ENCODE measurements around the gene PCGF2. TPM values are rescaled to one million over a fixed set of nuclear protein-coding genes. Genes with fewer than 3 reads are reported as not detected.

PCGF2 gene
- total and polyA plus RNA-seq, 9 of the 15 experiments (the other 6 are each of a cell fraction or from before 2014, with no cell fraction given), result 1.3 to 33.4 (median 7.0) TPM

GRCh38 chr17:38710985-38711384 lies 37.2 kb downstream of the PCGF2 start:
- H3K27me3 ChIP-seq (ENCODE audit: control insufficient read depth in 2 of 2, insufficient read depth in 2 of 2, low read length in 2 of 2), result no peaks in the 10 kb centered on the region
- WGBS (ENCODE audit: insufficient coverage, low coverage, missing lambda C conversion rate), result 49% methylated on average over 5 of the region's 5 CpGs
- peaks cover 8% of the 10 kb centered on the region; the same call in 1 of the 2 replicates for H4K20me1 ChIP-seq (replicated peaks; ENCODE audit: control insufficient read depth, insufficient read depth, low read length)
- no peak overlapping the region; the same call in 2 of the 3 replicates for H3K27ac ChIP-seq (ENCODE audit: extremely low read depth, low read depth, low read length)
- peaks cover 21% of the 10 kb centered on the region for H3K79me2 ChIP-seq (ENCODE audit: control insufficient read depth, insufficient read depth, low read length)
- H3K4me2 ChIP-seq (ENCODE audit: insufficient read depth, low read length), result peak overlapping the region; percentile 20
- in situ Hi-C loops (cut with MboI), result no loop called here
- ChIA-PET POLR2A (interaction anchor here (0.6 to 3.5 kb wide), 7 partner anchors 8 to 152 kb away, joined by 3 to 30 read pairs (median 6); no protein-coding TSS in a partner anchor), CTCF (ENCODE audit: low intra/inter-chr PET ratio) (no interaction called here)
- BruUV-seq (replicated peaks), result no TSS peak
- intact Hi-C loops (cut with micrococcal nuclease), result no loop called here
- peaks cover 35 to 57% of the 10 kb centered on the region in 2 experiments for H3K4me1 ChIP-seq (replicated peaks in 1 of 2; ENCODE audit: control insufficient read depth in 2 of 2, insufficient read depth in 2 of 2, low read length in 2 of 2)
- no peak overlapping the region for H3K4me3 ChIP-seq
- H3K9me3 ChIP-seq (replicated peaks; ENCODE audit: control insufficient read depth, insufficient read depth, low read depth, low read length), result no peaks in the 10 kb centered on the region
- 0 out of 2 replicates have a peak, but pooled peaks have one; percentile 24 for TF ChIP-seq VEZF1 (CRISPR knock-in tag; IDR thresholded peaks at IDR 0.05)
- peak; percentile 24 for TF ChIP-seq PRDM10 (IDR thresholded peaks at IDR 0.05; ENCODE audit: partially characterized antibody)
- no peak for TF ChIP-seq ZNF143 (CRISPR knock-in tag; IDR thresholded peaks at IDR 0.05)
- peak; percentile 52; the same call in 1 of the 2 replicates for TF ChIP-seq NR2C1 (IDR thresholded peaks at IDR 0.05)
- no peak for TF ChIP-seq NR2C1 (tag; IDR thresholded peaks at IDR 0.05)
- TF ChIP-seq NR2C2 (CRISPR knock-in tag; IDR thresholded peaks at IDR 0.05), result peak; percentile 56; the same call in 1 of the 2 replicates
- TF ChIP-seq NR2C2 (tag; IDR thresholded peaks at IDR 0.05), result peak; percentile 15; the same call in 1 of the 2 replicates
- TF ChIP-seq PRPF4 (IDR thresholded peaks at IDR 0.05; ENCODE audit: insufficient read depth, low read depth, low read length, poor library complexity, severe bottlenecking), result no peak
- H3K9me1 ChIP-seq (ENCODE audit: control insufficient read depth, insufficient read depth, low read length), result peaks cover 4% of the 10 kb centered on the region
- FAIRE-seq (no peak), DNase-seq (ENCODE audit: extremely low read depth in 1 of 4, low spot score in 3 of 4) (peak in 3 of 4 experiments; percentile 36 to 60 (median 59)), ATAC-seq (peak; percentile 61)
- peak overlapping the region in 1 of 2 experiments; percentile 83; a peak in 1 of 4 replicates for H3K9ac ChIP-seq (ENCODE audit: insufficient read depth in 1 of 2, low read depth in 2 of 2, low read length in 2 of 2)
- H2AFZ ChIP-seq (ENCODE audit: low read depth, low read length), result no peak overlapping the region
- H3K36me3 ChIP-seq (ENCODE audit: control insufficient read depth, insufficient read depth, low read length), result peaks cover 77% of the 10 kb centered on the region; the same call in 2 of the 3 replicates

Data from K562 (cell line).